NCI-H2029 treated with DMSO at 0.1 percent for 48 hours (cell line): Measurements from ENCODE around the gene NR6A1.

Source experiments
- DNase-seq: peaks from one replicate; lab custom pipeline; 2025; lab: John Stamatoyannopoulos, UW

The NR6A1 gene

GRCh38 chr9:124570942-124571666 lies 200.0 kb downstream of the NR6A1 start:
- no peak for DNase-seq

- no peak for DNase-seq
Observed at GRCh38 chr9:124569942-124570341, 201.2 kb downstream of the NR6A1 start.

DNA sequence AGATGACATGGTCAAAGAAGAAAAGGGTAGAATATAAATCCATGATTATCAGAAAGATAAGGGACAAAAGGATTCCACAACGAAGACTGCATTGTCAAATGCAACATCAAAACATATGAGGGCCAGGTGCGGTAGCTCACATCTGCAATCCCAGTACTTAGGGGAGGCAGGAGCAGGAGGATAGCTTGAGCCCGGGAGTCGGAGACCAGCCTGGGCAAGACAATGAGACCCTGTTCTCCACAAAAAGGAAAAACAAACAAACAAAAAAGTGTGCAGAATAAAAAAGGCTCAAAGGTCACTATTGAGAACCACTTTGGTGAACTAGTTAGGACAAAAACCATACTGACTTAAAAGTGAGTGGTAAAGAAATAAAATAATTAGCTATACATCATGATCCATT lies 203.7 kb downstream of the NR6A1 start:
- DNase-seq: no peak

- no peak for DNase-seq
Observed at GRCh38 chr9:124562328-124562727, 208.8 kb downstream of the NR6A1 start.

- no peak for DNase-seq
Observed at GRCh38 chr9:124559871-124560270, 211.2 kb downstream of the NR6A1 start.

- DNase-seq: no peak
Observed at GRCh38 chr9:124558777-124559470, 212.2 kb downstream of the NR6A1 start.

DNA sequence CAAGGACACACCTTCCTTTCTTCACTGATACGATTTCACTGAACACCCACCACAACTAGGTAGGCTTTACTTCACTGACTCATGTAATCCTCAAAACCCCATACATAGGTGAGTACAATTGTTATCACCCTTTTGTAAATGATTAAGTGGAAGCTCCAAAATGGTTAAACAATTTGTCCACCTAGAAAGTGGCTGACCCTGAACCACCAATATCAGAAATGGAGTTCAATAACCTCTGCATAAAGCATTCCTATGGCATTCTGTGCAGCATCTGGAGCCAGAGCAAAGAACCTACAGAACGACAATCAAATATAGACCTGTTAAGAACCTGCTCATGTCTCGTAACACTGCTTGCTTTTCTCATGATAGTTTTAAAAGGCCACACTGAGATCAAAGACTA lies 213.2 kb downstream of the NR6A1 start:
- DNase-seq: no peak

DNA sequence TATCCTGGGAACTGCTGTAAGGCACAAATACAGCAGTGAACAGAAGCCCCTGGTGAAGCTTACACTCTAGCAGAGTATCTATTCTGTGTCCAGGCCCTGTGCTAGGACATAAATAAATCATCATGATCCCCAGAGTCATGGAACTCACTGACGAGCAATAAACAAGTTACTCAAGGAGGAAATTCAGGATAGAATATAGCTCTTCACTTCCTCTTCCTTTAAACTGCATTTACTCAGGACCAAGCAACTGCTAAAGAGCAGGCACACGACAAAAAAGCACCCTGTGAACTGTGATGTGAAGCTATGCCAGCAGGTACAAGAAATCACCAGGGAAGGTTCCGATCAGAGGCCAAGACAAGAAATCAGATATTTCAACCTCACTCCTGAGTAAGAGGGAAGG lies 216.1 kb downstream of the NR6A1 start:
- no peak for DNase-seq

GRCh38 chr9:124553738-124554137 lies 217.4 kb downstream of the NR6A1 start:
- no peak for DNase-seq

GRCh38 chr9:124552273-124552605 lies 218.9 kb downstream of the NR6A1 start:
- no peak for DNase-seq

DNA sequence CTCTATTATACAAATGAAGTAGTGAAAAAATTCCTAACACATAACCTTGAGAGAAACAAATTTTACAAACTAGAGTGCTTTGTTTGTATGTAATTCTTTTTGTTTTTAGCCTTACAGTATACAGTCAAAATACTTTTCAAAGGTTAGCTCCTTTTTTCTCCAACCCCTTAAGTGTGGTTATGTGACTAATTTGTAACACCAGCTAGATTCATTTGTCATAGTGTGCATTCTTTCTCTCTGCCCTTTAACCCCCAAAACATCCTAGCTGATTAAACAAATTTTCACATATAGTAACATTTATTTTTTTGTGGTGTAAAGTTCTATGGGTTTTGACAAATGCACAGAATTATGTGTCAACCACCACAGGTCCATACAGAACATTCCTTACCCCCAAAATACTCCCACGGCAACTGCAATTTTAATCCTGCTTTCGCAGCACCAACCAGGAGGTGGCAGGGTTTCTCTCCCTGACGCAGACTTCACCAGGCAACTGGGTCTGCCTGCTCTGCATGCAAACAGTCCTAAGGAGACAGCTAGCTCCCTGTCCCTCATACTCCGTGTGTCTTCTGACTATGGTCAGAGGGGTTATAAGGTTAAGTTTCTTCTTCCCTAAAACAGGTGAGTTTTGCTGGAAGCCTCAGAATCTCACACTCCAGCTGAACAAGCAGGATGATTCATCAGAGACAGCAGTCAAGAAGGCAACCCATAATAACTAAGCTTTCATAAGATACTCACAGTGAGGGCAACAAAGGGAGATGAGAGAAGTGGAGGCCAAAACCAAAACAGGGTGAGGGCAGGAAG lies 219.4 kb downstream of the NR6A1 start:
- DNase-seq: peak; percentile 11

DNA sequence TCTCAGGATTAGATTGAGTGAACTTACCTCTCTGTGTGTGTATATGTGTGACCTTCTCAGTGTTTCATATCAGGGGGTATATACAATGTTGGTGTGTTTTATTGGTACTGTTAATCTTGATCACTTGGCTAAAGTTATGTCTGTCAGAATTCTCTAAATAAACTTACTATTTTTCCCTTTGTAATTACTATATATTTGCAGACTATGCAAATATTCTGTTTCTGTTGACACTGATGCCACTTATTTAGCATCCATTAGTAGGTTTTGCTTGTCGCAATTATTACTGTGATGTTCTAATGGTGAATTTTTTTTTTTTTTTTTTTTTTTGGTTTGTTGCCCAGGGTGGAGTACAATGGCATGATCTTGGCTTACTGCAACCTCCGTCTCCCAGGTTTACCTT lies 221.0 kb downstream of the NR6A1 start:
- DNase-seq: no peak

GRCh38 chr9:124549016-124549415 lies 222.1 kb downstream of the NR6A1 start:
- DNase-seq: no peak

GRCh38 chr9:124544535-124544934 lies 226.6 kb downstream of the NR6A1 start:
- DNase-seq: no peak

DNA sequence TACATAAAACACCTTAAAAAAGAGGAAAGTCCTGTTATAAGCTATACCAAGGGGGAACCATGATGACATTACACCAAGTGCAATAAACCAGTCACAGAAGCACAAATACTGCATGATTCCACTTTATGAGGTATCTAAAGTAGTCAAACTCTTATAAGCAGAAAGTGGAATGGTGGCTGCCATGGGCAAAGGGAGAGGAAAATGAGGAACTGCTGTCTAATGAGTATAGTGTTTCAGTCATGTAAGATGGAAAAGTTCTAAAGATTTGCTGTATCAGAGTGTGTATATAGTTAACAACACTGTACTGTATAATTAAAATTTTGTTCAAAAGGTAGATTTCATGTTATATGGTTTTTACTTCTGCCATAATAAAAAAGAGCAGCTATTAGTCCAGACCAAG lies 229.3 kb downstream of the NR6A1 start:
- no peak for DNase-seq

DNA sequence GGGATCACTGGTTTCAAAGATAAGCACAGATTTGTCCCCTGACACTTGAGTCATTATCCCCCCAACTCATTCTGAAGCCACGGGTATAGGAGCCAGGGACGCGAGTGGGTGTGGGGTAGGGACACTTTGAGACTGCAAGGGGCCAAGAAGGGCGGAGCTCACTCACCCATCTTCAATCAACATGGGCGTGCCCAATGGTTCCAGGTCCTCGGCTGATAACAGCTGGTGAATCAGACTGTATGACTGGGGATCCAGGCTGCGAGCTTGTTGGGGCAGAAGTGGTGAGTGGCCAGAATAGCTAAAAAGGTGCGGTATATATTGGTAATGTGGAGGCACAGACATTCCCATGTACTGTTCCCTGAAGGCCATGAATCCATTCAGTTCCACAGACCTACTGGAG lies 233.2 kb downstream of the NR6A1 start:
- no peak for DNase-seq

GRCh38 chr9:124535846-124536245 lies 235.3 kb downstream of the NR6A1 start:
- DNase-seq: no peak

GRCh38 chr9:124532897-124533296 lies 238.2 kb downstream of the NR6A1 start:
- no peak for DNase-seq

GRCh38 chr9:124531115-124531514 lies 240.0 kb downstream of the NR6A1 start:
- DNase-seq: no peak

DNA sequence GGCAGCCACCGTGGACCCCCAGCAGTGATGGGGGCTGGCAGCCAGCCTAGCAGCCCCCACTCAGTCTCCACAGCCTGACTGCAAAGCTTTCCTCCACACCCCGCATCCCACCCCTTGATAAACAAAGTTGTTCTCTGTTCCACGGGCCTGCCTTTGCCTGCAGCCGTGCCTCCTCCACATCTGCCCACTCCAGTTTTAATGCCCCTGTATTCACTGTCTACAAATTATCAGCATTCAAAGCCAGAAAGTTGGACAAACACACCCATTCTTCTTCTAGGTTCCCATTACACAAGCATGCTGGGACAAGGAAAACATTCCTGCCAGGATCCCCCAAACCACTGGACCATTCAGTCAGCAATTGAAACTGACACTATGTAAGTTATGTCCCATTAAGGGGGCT lies 240.9 kb downstream of the NR6A1 start:
- no peak for DNase-seq

DNA sequence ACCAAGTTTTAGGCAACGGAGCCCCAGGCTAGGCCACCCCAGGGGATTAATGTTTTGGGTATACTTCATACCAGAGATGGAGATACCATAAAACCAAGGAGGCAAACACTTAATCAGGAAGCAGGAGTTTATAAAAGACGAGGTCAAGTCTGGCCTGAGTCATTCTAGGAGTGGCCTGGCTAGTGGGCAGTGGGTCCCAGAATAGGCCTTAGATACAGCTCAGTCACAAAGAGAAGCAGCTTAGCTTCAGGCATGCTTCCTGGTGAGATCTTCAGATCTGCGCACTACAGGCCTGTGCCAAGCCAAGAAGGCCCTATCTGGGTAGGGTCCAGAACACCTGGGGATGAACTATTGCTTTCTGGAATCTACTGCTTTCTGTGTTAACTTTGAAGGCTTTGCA lies 243.3 kb downstream of the NR6A1 start:
- no peak for DNase-seq

DNA sequence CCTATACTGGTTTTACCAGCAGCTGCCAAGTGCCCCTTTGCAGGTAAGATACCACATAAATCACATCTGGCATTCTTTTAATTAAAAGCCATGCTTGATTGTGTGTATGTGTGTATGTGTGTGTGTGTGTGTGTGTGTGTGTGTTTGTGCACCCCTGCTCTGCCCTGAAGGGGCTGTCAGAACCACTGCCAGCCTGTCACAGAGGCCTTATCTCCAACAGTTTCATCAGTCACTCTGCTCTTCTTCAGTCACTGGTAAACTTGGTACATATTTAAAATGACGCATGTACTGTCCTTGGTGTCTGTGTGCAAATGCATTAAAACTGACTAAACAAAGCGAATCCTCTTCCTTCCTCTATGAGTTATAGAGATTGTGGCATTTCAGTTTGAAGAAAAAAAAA lies 244.9 kb downstream of the NR6A1 start:
- DNase-seq: no peak
